Iris pigment epithelial cell (primary cell): ENCODE data around the gene DDAH1.

ENCODE experiments used
- DNase-seq: peaks from one replicate; pipeline ENCODE4 v3.0.0-alpha.2; 2011; ENCODE audit warnings: low read depth

Gene DDAH1

DNA sequence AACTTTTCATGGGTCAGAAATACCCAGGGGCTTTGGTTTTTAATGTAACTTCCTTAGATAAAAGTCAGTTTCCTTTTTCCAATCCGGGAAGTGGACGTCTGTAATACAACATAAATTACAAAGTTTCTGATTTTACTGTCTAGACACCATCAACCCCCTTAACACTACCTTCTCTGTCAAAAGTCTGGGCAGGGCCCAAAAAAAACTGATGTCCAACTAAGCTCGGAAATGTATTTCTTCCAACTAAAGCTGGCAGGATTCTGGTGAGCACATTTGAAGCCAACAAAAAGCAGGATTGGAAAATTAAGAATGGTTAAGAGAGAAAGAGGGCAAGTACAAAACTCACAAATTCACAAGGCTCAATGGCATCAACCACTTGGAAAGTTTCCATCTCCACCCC, 24.3 kb downstream of the DDAH1 start:
- DNase-seq: no peak

- DNase-seq: peak; percentile 51
Measured at GRCh38 chr1:85438353-85438752, 26.6 kb downstream of the DDAH1 start.

DNA sequence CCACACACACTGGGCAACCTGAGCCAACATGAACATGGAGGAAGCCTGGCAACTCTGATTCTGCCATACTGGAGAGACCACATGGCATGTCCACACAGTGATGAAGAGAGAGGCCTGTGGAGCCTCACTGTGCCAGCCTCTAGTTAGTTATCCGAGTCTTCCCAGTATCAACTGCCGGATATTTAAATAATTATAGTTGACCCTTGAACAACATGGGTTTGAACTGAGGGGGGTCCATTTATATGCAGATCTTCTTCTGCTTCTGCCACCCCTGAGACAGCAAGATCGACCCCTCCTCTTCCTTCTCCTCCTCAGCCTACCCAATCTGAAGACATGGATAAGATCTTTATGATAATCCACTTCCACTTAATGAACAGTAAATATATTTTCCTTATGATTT, 27.8 kb downstream of the DDAH1 start:
- no peak for DNase-seq

DNA sequence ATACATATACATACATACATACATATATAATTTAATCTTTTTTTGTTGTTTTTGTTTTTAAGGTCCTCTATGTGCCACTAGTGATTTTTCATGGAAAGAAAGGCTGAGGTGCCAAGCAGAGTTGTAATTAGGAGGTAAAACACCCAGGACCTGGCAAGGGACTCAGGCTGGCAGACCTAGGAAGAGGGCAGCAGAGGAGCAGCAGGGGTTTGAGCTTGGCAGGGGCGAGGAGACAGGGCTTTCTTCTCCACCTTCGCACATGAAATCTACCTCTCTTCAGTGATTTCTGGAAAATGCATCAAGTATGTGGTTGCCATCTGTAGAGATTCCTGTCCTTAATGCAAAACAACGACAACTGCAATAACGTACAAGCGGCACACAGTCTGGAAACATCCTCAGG, 31.9 kb downstream of the DDAH1 start:
- no peak for DNase-seq

DNA sequence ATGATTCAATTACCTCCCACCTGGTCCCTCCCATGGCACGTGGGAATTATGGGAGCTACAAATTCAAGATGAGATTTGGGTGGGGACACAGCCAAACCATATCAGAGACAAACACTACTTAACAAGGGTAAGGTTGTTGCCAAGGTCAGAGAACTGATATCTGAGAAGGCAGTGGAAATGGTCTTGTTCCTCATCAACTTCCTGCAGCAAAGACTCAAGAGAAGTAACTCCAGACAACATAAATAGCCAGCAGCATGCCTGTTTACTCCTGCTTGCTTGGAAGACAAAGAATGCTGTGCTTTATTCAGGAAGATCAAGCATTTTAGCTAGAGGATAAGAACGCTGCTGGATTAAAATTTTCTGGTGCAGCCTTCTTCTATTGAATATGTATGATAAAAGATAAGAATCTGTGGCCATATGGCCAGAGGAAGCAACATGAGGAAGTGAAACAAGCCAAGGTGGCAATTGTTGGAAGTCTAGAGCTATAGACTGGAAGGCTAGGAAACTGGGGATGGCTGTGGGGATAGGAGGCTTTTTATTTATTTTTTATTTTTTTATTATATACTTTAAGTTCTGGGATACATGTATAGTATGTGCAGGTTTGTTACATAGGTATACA, 36.4 kb downstream of the DDAH1 start:
- no peak for DNase-seq

- DNase-seq: no peak
Measured at GRCh38 chr1:85427849-85428248, 37.1 kb downstream of the DDAH1 start.

- DNase-seq: no peak
Measured at GRCh38 chr1:85427331-85427730, 37.6 kb downstream of the DDAH1 start.

DNA sequence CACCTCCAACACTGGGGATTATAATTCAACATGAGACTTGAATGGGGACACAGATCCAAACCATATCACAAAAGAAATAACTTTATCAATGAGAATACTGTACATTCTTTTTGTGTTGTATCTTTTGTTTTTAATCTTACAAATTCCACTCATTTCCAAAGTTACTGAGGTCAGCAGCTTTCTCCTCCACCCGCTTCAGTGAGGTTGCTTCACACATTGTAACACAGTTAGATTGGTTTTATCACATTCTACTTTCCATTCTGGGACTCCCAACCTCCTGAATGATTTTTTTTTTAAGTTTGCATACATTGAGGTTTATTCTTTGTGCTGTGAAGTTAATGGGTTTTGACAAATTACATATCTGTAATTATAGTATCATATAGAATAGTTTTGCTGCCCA, 43.8 kb downstream of the DDAH1 start:
- DNase-seq: peak; percentile 31

DNA sequence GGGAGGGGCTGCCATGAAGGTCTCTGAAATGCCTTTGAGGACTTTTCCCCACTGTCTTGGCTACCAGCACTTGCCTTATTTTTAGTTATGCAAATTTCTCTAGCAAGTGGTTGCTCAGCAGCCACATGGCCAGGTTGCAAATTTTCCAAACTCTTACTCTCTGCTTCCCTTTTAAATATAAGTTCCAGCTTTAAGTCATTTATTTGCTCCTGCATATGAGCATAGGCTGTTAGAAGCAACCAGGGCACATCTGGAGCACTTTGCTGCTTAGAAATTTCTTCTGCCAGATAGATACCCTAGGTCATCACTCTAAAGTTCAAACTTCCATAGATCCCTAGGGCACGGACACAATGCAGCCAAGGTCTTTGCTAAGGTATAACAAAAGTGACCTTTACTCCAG, 44.8 kb downstream of the DDAH1 start:
- DNase-seq: no peak

DNA sequence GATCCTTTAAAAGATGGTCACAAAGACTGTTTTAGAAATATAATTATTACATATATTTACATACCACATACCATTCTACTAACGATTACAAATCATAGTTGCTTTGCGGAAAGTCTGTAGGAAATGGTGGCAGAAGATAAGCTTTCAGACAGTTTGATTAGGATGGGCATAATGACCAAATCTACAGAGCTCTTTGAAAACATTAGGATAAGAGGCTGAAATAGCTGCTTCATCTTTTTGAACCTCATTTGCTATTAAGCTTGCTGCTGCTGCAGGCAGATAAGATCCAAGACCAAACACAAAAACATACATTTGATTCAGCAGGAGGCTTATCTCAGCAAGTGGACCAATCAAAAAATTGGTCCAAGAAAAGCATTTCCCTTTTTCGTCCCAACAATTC, 47.1 kb downstream of the DDAH1 start:
- DNase-seq: no peak

- DNase-seq: no peak
Measured at GRCh38 chr1:85417017-85417416, 47.9 kb downstream of the DDAH1 start.

GRCh38 chr1:85413169-85413568, 51.8 kb downstream of the DDAH1 start:
- DNase-seq: no peak

DNA sequence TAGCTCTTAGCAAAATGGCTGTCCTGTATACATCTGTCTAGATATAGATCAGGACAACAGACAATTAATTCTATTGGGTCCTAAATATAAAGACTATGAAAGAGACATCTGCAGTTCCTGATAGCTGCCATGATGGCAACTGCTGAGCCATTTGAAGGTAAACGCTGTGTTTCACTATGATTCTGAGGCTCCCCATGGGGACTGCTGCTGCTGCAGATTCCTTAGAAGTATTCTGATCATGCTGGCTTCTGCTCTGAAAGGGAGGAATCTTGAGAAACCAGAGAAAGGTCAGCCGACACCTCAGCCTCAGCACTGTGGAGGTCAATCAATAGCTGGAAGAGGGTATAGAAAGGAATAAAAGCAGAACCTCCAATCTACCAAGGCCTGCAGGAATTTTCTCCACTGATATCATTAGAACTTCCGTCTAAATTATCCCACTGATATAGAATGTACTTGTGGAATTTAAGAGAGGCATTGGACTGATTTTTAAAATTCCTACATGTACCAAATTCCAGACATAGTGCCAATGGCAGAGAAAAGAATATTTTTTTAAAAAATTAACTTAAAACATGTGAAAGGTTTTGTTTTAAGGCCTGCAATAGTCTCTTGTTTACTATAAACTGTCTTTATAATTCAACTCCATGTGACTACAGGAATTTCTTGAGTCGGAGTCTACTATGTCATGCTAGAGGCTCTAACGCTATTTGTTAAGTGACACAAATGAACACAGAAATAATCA, 53.2 kb downstream of the DDAH1 start:
- no peak for DNase-seq

DNA sequence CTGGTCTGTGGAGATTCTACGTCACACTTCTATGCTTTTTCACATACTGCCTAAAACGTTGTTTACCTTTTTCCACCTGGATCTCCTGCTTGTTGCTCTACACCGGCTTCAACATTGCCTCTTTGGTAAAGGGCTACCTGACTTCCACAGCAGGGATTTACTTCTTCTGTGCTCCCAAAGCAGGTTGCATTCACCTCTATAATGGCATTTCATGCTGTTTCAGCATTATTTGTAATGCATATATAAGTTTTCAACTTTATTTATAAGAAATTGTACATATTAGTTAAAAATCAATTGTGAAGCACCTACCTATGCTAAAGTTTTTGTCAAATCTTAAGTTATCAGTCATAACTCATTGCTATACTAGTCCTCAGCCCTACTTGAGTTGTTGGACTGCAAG, 55.4 kb downstream of the DDAH1 start:
- no peak for DNase-seq

DNA sequence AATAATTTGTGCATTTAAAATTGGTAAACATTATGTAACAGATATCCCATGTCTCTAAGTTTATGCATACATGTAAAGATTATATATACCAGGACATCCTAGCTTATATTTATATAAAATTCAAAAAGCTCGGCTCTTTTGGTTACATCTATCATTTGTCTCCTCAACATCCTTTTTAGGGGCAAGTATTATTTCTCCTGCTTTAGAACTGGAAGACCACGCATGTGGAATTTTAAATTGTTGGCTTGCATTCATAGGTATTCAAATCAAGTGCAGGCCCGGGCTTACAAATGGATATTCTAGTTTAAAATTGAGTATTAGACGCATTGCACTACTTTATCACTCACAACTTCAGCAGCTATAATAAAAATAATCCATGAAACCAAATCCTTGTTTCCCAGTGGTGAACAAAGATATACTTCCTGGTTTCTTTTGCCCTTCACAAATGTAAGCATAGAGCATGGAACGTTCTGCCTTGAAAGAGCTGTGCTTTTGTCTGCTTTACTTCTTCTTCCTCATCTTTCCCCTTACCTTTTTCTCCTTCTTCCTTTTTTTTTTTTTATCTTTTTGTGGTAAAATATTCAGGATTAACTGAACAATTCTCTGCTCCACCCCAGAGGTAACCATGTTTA, 57.1 kb downstream of the DDAH1 start:
- DNase-seq: no peak

GRCh38 chr1:85406887-85407533, 57.9 kb downstream of the DDAH1 start:
- DNase-seq: peak; percentile 96

- DNase-seq: no peak
Measured at GRCh38 chr1:85406081-85406480, 58.9 kb downstream of the DDAH1 start.

GRCh38 chr1:85404408-85404807, 60.6 kb downstream of the DDAH1 start:
- no peak for DNase-seq

- DNase-seq: peak; percentile 82
Measured at GRCh38 chr1:85398391-85399064, 66.4 kb downstream of the DDAH1 start.

GRCh38 chr1:85397490-85398032, 67.4 kb downstream of the DDAH1 start:
- peak; percentile 55 for DNase-seq

DNA sequence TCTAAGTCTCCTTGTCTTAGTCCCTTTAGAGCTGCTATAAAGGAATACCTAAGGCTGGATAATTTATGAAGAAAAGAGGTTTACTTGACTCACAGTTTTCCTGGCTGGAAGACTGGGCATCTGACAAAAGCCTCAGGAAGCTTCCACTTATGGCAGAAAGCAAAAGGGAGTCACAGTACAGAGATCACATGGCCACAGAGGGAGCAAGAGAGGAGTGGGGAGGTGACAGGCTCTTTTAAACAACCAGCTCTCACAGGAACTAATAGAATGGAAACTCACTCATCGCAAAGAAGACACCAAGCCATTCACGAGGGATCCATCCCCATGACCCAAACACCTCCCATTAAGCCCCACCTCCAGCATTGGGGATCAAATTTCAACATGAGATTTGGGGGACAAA, 68.8 kb downstream of the DDAH1 start:
- no peak for DNase-seq

- peak; percentile 39 for DNase-seq
Measured at GRCh38 chr1:85394130-85394529, 70.8 kb downstream of the DDAH1 start.
